Neural cell (in vitro differentiated cells): ENCODE data around the gene ERMAP. TPM values are rescaled to one million over a fixed set of nuclear protein-coding genes. Genes with fewer than 3 reads are reported as not detected.

Source experiments
- H2AFZ ChIP-seq: fragments of 200-600, 300-800 bp; sonication (generic), shearing (Covaris generic); 2 replicates; pipeline ENCODE4 v1.6.0; 2014; ENCODE audit warnings: low read depth, mild to moderate bottlenecking, antibody characterized with exemption, low read length, moderate library complexity
- H3F3A ChIP-seq: fragments of 200-600 bp; shearing (Covaris generic); 2 replicates; pipeline ENCODE4 v1.6.1; 2016; ENCODE audit warnings: mild to moderate bottlenecking, moderate library complexity, mixed read lengths, antibody characterized with exemption, low read length; ENCODE audit not compliant: insufficient read depth, poor library complexity, severe bottlenecking
- H3K27ac ChIP-seq: fragments of 200-600, 300-800 bp; sonication (generic), shearing (Covaris generic); 2 replicates; pipeline ENCODE4 v1.5.1; 2014; ENCODE audit warnings: mild to moderate bottlenecking, low read length, moderate library complexity
- H3K27me3 ChIP-seq: fragments of 300-800, 200-600 bp; sonication (generic), shearing (Covaris generic); 2 replicates; pipeline ENCODE4 v1.6.0; 2014; ENCODE audit warnings: mild to moderate bottlenecking, low read depth, low read length, moderate library complexity; ENCODE audit not compliant: insufficient read depth
- H3K36me3 ChIP-seq: fragments of 300-800, 200-600 bp; sonication (generic), shearing (Covaris generic); 2 replicates; pipeline ENCODE4 v1.5.1; 2014; ENCODE audit warnings: mild to moderate bottlenecking, antibody characterized with exemption, low read length, moderate library complexity; ENCODE audit not compliant: insufficient read depth
- H3K4me2 ChIP-seq: fragments of 300-800, 200-600 bp; sonication (generic), shearing (Covaris generic); 2 replicates; pipeline ENCODE4 v1.6.0; 2014; ENCODE audit warnings: mild to moderate bottlenecking, low read length
- H3K4me3 ChIP-seq: fragments of 300-800, 200-600 bp; sonication (generic), shearing (Covaris generic); 2 replicates; pipeline ENCODE4 v1.5.1; 2014; ENCODE audit warnings: mild to moderate bottlenecking, low read length, moderate library complexity
- H3K79me2 ChIP-seq: fragments of 200-600 bp; shearing (Covaris generic); replicated peaks from 2 replicates; pipeline ENCODE4 v1.6.0; 2014; ENCODE audit warnings: mild to moderate bottlenecking, low read length, moderate library complexity; ENCODE audit not compliant: insufficient read depth
- H3K9ac ChIP-seq: fragments of 300-800, 200-600 bp; sonication (generic), shearing (Covaris generic); 2 replicates; pipeline ENCODE4 v1.6.1; 2016; ENCODE audit warnings: mild to moderate bottlenecking, low read length, mixed read lengths
- H3K9me2 ChIP-seq: fragments of 200-600 bp; shearing (Covaris generic); 2 replicates; pipeline ENCODE4 v1.6.1; 2016; ENCODE audit warnings: mild to moderate bottlenecking, low read length, mixed read lengths; ENCODE audit not compliant: insufficient read depth
- H3K9me3 ChIP-seq: fragments of 200-600, 300-800 bp; sonication (generic), shearing (Covaris generic); 2 replicates; pipeline ENCODE4 v1.6.1; 2016; ENCODE audit warnings: mild to moderate bottlenecking, mixed run types, low read length, moderate library complexity, mixed read lengths
- H4K20me1 ChIP-seq: fragments of 200-600 bp; shearing (Covaris generic); 2 replicates; pipeline ENCODE4 v1.6.1; 2016; ENCODE audit warnings: mild to moderate bottlenecking, mixed run types; ENCODE audit not compliant: insufficient read depth
- CTCF ChIP-seq: fragments of 450-650 bp; IDR thresholded peaks from 2 replicates; pipeline ENCODE4 v1.5.1; 2014; ENCODE audit warnings: antibody characterized with exemption, mild to moderate bottlenecking, moderate library complexity; ENCODE audit not compliant: poor library complexity, severe bottlenecking
- EP300 ChIP-seq: fragments of 450-650 bp; conservative IDR thresholded peaks from 2 replicates; pipeline ENCODE4 v1.6.1; 2014; ENCODE audit warnings: antibody characterized with exemption, mild to moderate bottlenecking, moderate library complexity; ENCODE audit not compliant: poor library complexity, severe bottlenecking
- EZH2 ChIP-seq: fragments of 200-600, 300-800 bp; shearing (Covaris generic), sonication (generic); IDR thresholded peaks from 2 replicates; pipeline ENCODE4 v1.6.1; 2014; ENCODE audit warnings: antibody characterized with exemption, low read length, borderline replicate concordance, mild to moderate bottlenecking; ENCODE audit not compliant: insufficient read depth, poor library complexity, severe bottlenecking
- MXI1 ChIP-seq: fragments of 450-650 bp; conservative IDR thresholded peaks from 2 replicates; pipeline ENCODE4 v1.6.1; 2014; ENCODE audit warnings: antibody characterized with exemption, mild to moderate bottlenecking; ENCODE audit not compliant: poor library complexity, severe bottlenecking
- POLR2AphosphoS5 ChIP-seq: IDR thresholded peaks from 2 replicates; pipeline ENCODE4 v1.6.1; 2012
- RAD21 ChIP-seq: fragments of 450-650 bp; conservative IDR thresholded peaks from 2 replicates; pipeline ENCODE4 v1.6.1; 2014; ENCODE audit warnings: antibody characterized with exemption, mild to moderate bottlenecking, moderate library complexity
- REST ChIP-seq: IDR thresholded peaks from 2 replicates; pipeline ENCODE4 v1.6.1; 2012; ENCODE audit warnings: borderline replicate concordance
- SMC3 ChIP-seq: fragments of 450-650 bp; conservative IDR thresholded peaks from 2 replicates; pipeline ENCODE4 v1.6.1; 2014; ENCODE audit warnings: antibody characterized with exemption, mild to moderate bottlenecking, moderate library complexity; ENCODE audit not compliant: poor library complexity
- TAF1 ChIP-seq: IDR thresholded peaks from 2 replicates; pipeline ENCODE4 v1.6.1; 2012; ENCODE audit warnings: low read depth
- polyA plus RNA-seq: library from polyadenylated mRNA; depleted of rRNA; stranded (reverse); fragments of >200 nt; gene quantifications from 2 replicates; pipeline ENCODE4 v1.2.3, GENCODE V29; 2014

Gene ERMAP
- polyA plus RNA-seq, 1 donor from 2014 or later: 10.6 TPM

GRCh38 chr1:42786097-42786496 lies 30.8 kb upstream of the ERMAP start:
- Histone ChIP-seq H4K20me1 (no peaks in the 10 kb centered on the region), H3K27ac (no peak overlapping the region), H3K9me3 (no peaks in the 10 kb centered on the region), H3K4me3 (no peak overlapping the region), H3K27me3 (no peaks in the 10 kb centered on the region), H3K9ac (no peak overlapping the region), H2AFZ (no peak overlapping the region), H3F3A (no peaks in the 10 kb centered on the region), H3K9me2 (no peaks in the 10 kb centered on the region), H3K79me2 (no peaks in the 10 kb centered on the region), H3K36me3 (no peaks in the 10 kb centered on the region), H3K4me2 (no peak overlapping the region)
- no peak for TF ChIP-seq REST
- TF ChIP-seq EZH2: no peak
- TF ChIP-seq TAF1: no peak
- TF ChIP-seq POLR2AphosphoS5: no peak

- Histone ChIP-seq H3K36me3 (no peaks in the 10 kb centered on the region), H4K20me1 (no peaks in the 10 kb centered on the region), H3K79me2 (no peaks in the 10 kb centered on the region), H3K9me3 (no peaks in the 10 kb centered on the region), H3F3A (no peaks in the 10 kb centered on the region), H3K9me2 (no peaks in the 10 kb centered on the region), H3K27ac (no peak overlapping the region), H2AFZ (no peak overlapping the region), H3K9ac (no peak overlapping the region), H3K4me3 (no peak overlapping the region), H3K4me2 (no peak overlapping the region), H3K27me3 (no peaks in the 10 kb centered on the region)
- TF ChIP-seq MXI1 (no peak), POLR2AphosphoS5 (no peak)
These were observed 28.9 kb upstream of the ERMAP start for GRCh38 chr1:42788021-42788420.

- TF ChIP-seq EP300 (no peak), TAF1 (no peak), RAD21 (no peak), REST (no peak), CTCF (no peak), SMC3 (no peak), MXI1 (no peak), POLR2AphosphoS5 (no peak), EZH2 (no peak)
- Histone ChIP-seq H3K79me2 (no peaks in the 10 kb centered on the region), H3K4me3 (no peak overlapping the region), H4K20me1 (no peaks in the 10 kb centered on the region), H3K27ac (no peak overlapping the region), H3K9ac (no peak overlapping the region), H3F3A (no peaks in the 10 kb centered on the region), H3K9me3 (no peaks in the 10 kb centered on the region), H2AFZ (no peak overlapping the region), H3K27me3 (no peaks in the 10 kb centered on the region), H3K9me2 (no peaks in the 10 kb centered on the region), H3K4me2 (no peak overlapping the region), H3K36me3 (no peaks in the 10 kb centered on the region)
These were observed 23.1 kb upstream of the ERMAP start for GRCh38 chr1:42793824-42794223.
